ENCODE data around the gene ABCB4.

GRCh38 chr7:87375662-87376435, 99.6 kb downstream of the ABCB4 start:
- TF ChIP-seq CTCF (IDR thresholded peaks at IDR 0.05) (no peak), EZH2 (IDR thresholded peaks at IDR 0.05) (no peak)
